Gastroesophageal sphincter (tissue), 4 donors: ENCODE results near the gene DRC7. TPM values are rescaled to one million over a fixed set of nuclear protein-coding genes. Genes with fewer than 3 reads are reported as not detected.

Experiments used
- ATAC-seq: fragments of 150-250 bp; one replicate; pipeline ENCODE4 v1.9.1; 2016; ENCODE audit warnings: mild to moderate bottlenecking, moderate library complexity
- H3K27ac ChIP-seq, 4 donors: fragments of 200-600 bp; sonication (generic) in 3 of 4; 1 replicate in 3 of 4; 2 replicates in 1 of 4; pipeline ENCODE4 v1.5.1; 2016 to 2019
- H3K27me3 ChIP-seq: fragments of 200-600 bp; sonication (generic); one replicate; pipeline ENCODE4 v1.5.1; 2019
- H3K36me3 ChIP-seq, 2 donors: fragments of 200-600 bp; sonication (generic); one replicate each; pipeline ENCODE4 v1.5.1; 2019; ENCODE audit warnings: control low read depth in 1 of 2
- H3K4me1 ChIP-seq, 3 donors: fragments of 200-600 bp; sonication (generic); 1 replicate in 2 of 3; 2 replicates in 1 of 3; pipeline ENCODE4 v1.5.1; 2016 to 2019; ENCODE audit warnings: control low read depth in 2 of 3
- H3K4me3 ChIP-seq, 2 donors: fragments of 200-600 bp; sonication (generic); one replicate each; pipeline ENCODE4 v1.5.1; 2019; ENCODE audit warnings: mild to moderate bottlenecking in 1 of 2, moderate library complexity in 1 of 2
- H3K9me3 ChIP-seq, 3 donors: fragments of 200-600 bp; sonication (generic); one replicate each; pipeline ENCODE4 v1.5.1; 2017 to 2019; ENCODE audit warnings: control low read depth in 2 of 3
- CTCF ChIP-seq, 4 experiments: fragments of 200-600 bp in 2 of 4; fragments of 450-650 bp in 2 of 4; sonication (generic) in 1 of 4; IDR thresholded peaks; one replicate each; pipeline ENCODE4 v1.5.1; 2017 to 2019; ENCODE audit warnings: antibody characterized with exemption in 4 of 4, mild to moderate bottlenecking in 2 of 4, moderate library complexity in 2 of 4
- EP300 ChIP-seq: sonication (generic); formaldehyde crosslinking; IDR thresholded peaks from one replicate; pipeline ENCODE4 v1.6.1; 2017; ENCODE audit warnings: antibody characterized with exemption, mild to moderate bottlenecking
- POLR2A ChIP-seq, 2 donors: fragments of 450-650 bp; IDR thresholded peaks; one replicate each; pipeline ENCODE4 v1.6.1; 2017; ENCODE audit warnings: antibody characterized with exemption in 2 of 2, mild to moderate bottlenecking in 2 of 2, moderate library complexity in 1 of 2
- POLR2AphosphoS5 ChIP-seq: sonication (generic); formaldehyde crosslinking; IDR thresholded peaks from one replicate; pipeline ENCODE4 v1.6.1; 2017; ENCODE audit warnings: antibody characterized with exemption
- WGBS, 2 donors: methylation state at CpG; one replicate each; pipeline ENCODE4 v1.1.5; 2018; ENCODE audit warnings: low coverage in 1 of 2; 5-methylcytosine and 5-hydroxymethylcytosine counted together
- total RNA-seq, 4 donors: library from RNA; depleted of rRNA; stranded (reverse); fragments of >200 nt; gene quantifications; one replicate each; pipeline ENCODE4 v1.1.0, GENCODE V29; 2016

DRC7 gene
- total RNA-seq, 4 donors from 2014 or later = 0.15 TPM; not detected in 3

GRCh38 chr16:57664662-57665025 is 30.0 kb upstream of the DRC7 start:
- 100% methylated on average over 2 of the region's 6 CpGs; no CpG with 5 or more reads in 1 of the 2 donors for WGBS, 2 donors
- TF ChIP-seq EP300 (no peak), POLR2A (IDR thresholded peaks at IDR 0.05) (no peak), POLR2AphosphoS5 (no peak), CTCF (IDR thresholded peaks at IDR 0.05) (no peak)

GRCh38 chr16:57665541-57665940 is 29.1 kb upstream of the DRC7 start:
- TF ChIP-seq POLR2A (IDR thresholded peaks at IDR 0.05) (no peak), POLR2AphosphoS5 (no peak), CTCF (IDR thresholded peaks at IDR 0.05) (no peak), EP300 (no peak)
- Histone ChIP-seq H3K4me3 (no peak overlapping the region), H3K4me1 (no peaks in the 10 kb centered on the region), H3K36me3 (no peaks in the 10 kb centered on the region), H3K9me3 (no peaks in the 10 kb centered on the region), H3K27me3 (peaks cover 13% of the 10 kb centered on the region), H3K27ac (no peak overlapping the region)
- 76 to 90% methylated on average over 2 to 3 of the region's 4 CpGs for WGBS, 2 donors
- ATAC-seq = no peak

More at GRCh38 chr16:57664662-57665025, 30.0 kb upstream of the DRC7 start:
- no peak overlapping the region for H3K4me3 ChIP-seq
- no peaks in the 10 kb centered on the region for H3K9me3 ChIP-seq
- ATAC-seq = no peak
- no peak overlapping the region for H3K27ac ChIP-seq
- no peaks in the 10 kb centered on the region for H3K36me3 ChIP-seq
- peaks cover 13% of the 10 kb centered on the region for H3K27me3 ChIP-seq
- H3K4me1 ChIP-seq = no peaks in the 10 kb centered on the region

GRCh38 chr16:57666353-57667047 is 28.1 kb upstream of the DRC7 start:
- no peak overlapping the region for H3K27ac ChIP-seq
- 67 to 89% methylated on average over 1 to 3 of the region's 11 CpGs for WGBS, 2 donors
- peaks cover 13% of the 10 kb centered on the region for H3K27me3 ChIP-seq
- TF ChIP-seq POLR2AphosphoS5 (no peak), EP300 (no peak), CTCF (IDR thresholded peaks at IDR 0.05) (no peak), POLR2A (IDR thresholded peaks at IDR 0.05) (no peak)
- ATAC-seq = no peak
- no peaks in the 10 kb centered on the region for H3K36me3 ChIP-seq
- H3K4me1 ChIP-seq = no peaks in the 10 kb centered on the region
- no peak overlapping the region for H3K4me3 ChIP-seq
- no peaks in the 10 kb centered on the region for H3K9me3 ChIP-seq

GRCh38 chr16:57667048-57667525 is 27.5 kb upstream of the DRC7 start:
- Histone ChIP-seq H3K4me1 (no peaks in the 10 kb centered on the region), H3K27ac (no peak overlapping the region), H3K27me3 (peaks cover 13% of the 10 kb centered on the region), H3K9me3 (no peaks in the 10 kb centered on the region), H3K36me3 (no peaks in the 10 kb centered on the region), H3K4me3 (no peak overlapping the region)
- peak; percentile 24 for ATAC-seq
- TF ChIP-seq CTCF (IDR thresholded peaks at IDR 0.05) (no peak), POLR2A (IDR thresholded peaks at IDR 0.05) (no peak), POLR2AphosphoS5 (no peak), EP300 (no peak)
- WGBS, 2 donors = no CpG with 5 or more reads among the region's 5 CpGs
